OCI-LY3 (cell line): ENCODE results near the gene ZNF597.

ENCODE experiments used
- EZH2phosphoT487 ChIP-seq: fragments of 200-600 bp; shearing (Covaris generic); IDR thresholded peaks from 2 replicates; pipeline ENCODE4 v1.6.1; 2018; ENCODE audit warnings: antibody characterized with exemption, mixed run types, low read depth
- TF ChIP-seq, protein P1 (sequence below): fragments of 200-600, 300-600 bp; sonication (generic); IDR thresholded peaks from 2 replicates; pipeline ENCODE4 v1.5.1; 2014; ENCODE audit warnings: antibody characterized with exemption, low read length, low read depth

DNA sequence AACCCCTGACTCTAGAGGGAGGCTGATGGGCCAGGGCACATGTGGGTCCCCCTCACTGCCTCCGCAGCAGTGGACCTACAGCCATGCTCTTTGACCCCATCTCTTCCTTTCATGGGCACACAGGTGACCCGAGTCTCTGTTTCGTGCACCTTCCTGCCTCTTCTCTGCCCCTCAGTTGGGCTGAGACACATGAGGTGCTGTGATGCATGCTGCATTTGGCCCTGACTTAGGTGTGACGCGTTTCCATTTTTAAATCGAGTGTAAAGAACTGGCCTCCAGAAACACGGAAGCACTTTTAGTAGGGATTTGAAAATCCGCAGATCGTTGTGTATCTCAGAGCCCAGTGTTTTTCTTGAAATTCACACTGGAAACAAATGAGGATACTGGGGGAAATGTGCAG is 27.4 kb upstream of the ZNF597 start:
- TF ChIP-seq, protein P1, sequence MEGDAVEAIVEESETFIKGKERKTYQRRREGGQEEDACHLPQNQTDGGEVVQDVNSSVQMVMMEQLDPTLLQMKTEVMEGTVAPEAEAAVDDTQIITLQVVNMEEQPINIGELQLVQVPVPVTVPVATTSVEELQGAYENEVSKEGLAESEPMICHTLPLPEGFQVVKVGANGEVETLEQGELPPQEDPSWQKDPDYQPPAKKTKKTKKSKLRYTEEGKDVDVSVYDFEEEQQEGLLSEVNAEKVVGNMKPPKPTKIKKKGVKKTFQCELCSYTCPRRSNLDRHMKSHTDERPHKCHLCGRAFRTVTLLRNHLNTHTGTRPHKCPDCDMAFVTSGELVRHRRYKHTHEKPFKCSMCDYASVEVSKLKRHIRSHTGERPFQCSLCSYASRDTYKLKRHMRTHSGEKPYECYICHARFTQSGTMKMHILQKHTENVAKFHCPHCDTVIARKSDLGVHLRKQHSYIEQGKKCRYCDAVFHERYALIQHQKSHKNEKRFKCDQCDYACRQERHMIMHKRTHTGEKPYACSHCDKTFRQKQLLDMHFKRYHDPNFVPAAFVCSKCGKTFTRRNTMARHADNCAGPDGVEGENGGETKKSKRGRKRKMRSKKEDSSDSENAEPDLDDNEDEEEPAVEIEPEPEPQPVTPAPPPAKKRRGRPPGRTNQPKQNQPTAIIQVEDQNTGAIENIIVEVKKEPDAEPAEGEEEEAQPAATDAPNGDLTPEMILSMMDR = no peak
- no peak for TF ChIP-seq EZH2phosphoT487
